HG03457 (cell line): ENCODE results near the gene NHERF2.

Source experiments
- ATAC-seq: cut with Tn5 transposase; IDR thresholded peaks from one replicate; pipeline ENCODE4 v1.9.1; 2021; ENCODE audit warnings: moderate number of reproducible peaks; ENCODE audit not compliant: unreplicated experiment

Gene NHERF2

DNA sequence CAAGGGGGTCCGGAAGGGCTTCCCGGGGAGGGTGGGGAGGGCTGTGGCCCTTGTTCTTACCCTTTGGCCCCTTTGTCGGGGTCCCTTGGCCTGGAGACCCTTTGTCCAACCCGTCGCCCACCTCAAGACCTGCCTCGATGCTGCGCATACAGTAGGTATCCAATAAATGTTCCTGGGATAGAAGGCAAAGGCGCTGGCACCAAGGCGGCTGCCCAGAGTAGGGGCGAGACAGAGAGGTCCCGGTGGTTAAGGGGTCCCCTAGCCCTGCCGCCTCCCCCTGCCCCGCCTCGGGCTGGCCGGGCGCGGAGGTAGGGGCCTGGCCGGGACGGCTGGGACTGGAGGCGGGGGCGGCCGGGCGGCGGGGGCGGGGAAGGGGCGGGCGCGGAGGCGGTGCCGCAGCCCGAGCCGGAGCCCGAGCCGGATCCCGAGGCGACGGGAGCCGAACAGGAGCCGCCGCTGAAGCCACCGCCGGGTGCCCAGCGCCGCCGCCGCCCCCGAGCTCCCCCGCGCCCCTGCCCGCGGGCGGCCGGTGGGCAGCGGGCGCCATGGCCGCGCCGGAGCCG lies at the start of gene NHERF2:
TSS of gene NHERF2 (plus strand) at position 442 of the 563 bp plus-strand sequence. CDS start at position 546, 104 bp downstream.
- ATAC-seq, result no peak

DNA sequence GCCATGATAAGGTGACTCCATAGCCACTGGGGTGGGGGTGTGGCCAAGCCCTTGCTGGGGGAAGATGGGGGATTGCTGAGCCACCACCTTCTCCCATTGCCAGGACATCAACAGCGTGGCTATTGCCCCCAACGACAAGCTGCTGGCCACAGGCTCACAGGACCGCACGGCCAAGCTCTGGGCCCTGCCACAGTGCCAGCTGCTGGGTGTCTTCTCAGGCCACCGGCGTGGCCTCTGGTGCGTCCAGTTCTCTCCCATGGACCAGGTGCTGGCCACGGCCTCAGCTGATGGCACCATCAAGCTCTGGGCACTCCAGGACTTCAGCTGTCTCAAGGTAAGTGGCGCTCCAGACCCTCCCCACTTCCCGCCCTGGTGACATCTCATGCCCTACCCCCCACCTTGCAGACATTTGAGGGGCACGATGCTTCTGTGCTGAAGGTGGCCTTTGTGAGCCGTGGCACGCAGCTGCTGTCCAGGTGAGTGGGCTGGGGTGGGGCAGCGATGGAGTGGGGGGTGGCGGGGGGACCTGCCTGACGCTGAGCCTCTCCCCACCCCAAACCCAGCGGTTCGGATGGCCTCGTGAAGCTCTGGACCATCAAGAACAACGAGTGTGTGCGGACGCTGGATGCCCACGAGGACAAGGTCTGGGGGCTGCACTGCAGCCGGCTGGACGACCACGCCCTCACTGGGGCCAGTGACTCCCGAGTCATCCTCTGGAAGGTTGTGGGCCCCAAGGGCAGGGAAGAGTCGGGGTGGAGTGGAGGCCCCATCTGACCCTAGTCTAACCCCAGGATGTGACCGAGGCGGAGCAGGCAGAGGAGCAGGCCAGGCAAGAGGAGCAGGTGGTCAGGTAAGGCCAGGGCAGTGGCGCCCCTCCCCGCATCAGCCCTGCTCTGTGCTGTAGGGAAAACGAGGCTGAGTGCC lies 49.5 kb upstream of the NHERF2 start:
- ATAC-seq, result no peak

GRCh38 chr16:1977875-1978268 lies 48.8 kb upstream of the NHERF2 start:
- ATAC-seq, result no peak

- ATAC-seq, result no peak
These were observed 48.1 kb upstream of the NHERF2 start for GRCh38 chr16:1978476-1979120.

DNA sequence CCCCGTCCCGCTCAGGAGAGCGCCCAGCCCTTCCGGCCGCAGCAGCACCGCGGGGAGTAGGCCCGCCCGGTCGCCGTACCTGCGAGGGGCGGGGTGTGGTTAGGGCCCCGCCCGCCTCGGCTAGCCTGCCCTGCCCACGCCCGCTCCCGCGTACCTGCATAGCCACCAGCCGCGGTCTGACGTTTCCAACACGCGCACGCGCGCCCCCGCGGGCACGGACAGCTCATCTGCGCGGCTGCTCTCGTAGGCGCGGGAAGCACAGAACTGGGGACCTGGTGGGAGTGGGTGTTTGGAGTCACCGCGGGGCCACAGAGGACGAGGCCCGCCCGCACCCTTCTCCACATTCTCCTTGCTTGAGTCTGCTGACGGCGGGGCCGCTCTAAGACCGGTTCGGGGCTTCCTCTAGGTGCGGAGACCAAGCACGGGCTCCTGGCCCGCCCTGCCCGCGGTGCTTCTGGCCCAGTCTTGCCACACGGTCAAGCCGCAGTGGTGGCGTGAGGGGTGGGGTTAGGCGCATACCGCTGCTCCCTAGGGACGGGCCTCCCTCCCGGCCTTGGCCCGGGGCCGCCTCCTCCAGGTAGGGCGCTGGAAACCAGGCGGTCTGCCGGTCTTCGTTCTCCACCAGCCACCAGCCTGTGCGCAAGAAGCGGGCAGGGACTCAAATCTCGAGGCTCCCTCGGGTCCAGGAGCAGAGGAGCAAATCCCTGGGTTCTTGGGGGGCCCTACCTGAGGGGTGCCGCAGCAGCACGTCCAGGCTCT lies 47.3 kb upstream of the NHERF2 start:
- ATAC-seq, result no peak

GRCh38 chr16:1980030-1980769 lies 46.5 kb upstream of the NHERF2 start:
- no peak for ATAC-seq

- ATAC-seq, result no peak
These were observed 46.0 kb upstream of the NHERF2 start for GRCh38 chr16:1980770-1981087.

- ATAC-seq, result no peak
These were observed 45.3 kb upstream of the NHERF2 start, which contains the start of gene NOXO1 for GRCh38 chr16:1981398-1981836. Gene NOXO1, minus strand, starts transcription at chr16:1981469. Its CDS starts 290 bp downstream, at chr16:1981179.

DNA sequence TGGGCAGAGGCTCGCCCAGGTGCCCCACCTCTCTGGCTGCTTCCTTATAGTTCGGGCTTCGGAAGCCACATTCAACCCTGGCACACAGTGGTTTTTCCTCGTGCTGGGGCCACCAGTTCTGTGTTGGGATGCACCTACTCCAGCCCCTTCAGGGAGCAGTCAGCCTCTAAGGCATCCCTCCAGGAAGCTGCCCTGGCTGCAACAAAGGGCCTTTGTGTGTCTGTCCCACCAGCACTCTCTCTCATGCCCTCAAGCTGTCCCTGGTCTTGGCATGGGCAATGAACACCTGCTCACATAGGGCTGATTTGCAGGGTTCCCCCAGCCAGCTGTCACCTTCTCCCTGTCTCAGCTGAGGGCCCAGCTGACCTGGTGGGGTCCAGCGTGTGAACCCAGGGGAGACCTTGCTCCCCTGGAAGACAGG lies 44.7 kb upstream of the NHERF2 start:
- ATAC-seq, result no peak

GRCh38 chr16:1982991-1983543 lies 43.6 kb upstream of the NHERF2 start:
- no peak for ATAC-seq

DNA sequence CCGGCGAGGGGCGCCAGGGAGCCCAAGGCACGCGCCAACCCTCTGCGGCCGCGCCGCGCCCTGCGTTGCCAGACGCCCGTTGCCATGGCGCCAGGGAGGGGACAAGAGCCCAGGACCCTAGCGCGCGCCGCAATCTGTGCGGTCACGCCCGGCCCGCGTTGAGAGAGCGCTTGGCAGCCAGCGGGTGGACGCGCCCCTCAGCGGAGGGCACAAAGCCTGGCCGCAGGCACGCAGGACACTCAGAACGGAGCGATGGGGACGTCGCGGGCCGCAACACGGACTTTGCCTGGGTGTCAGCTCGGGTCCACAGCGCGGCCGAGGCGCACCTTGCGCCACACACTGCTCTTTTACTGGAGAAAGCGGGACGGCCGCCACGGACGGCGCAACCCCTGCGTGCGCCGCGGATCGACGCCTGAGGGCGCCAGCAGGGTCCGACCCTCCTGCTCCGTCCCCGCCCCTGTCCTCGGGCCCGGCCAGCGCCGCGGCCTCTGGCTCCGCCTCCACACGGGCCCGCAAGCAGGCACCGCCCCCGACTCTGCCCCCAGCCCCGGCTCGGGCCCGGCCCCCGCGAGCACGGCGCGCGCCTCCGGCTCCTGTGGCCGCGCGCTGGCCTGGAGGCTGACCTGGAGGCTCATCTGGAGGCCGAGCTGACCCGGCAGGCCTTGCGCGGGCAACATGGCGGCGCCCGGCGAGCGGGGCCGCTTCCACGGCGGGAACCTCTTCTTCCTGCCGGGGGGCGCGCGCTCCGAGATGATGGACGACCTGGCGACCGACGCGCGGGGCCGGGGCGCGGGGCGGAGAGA lies 43.0 kb upstream of the NHERF2 start, which contains the start of gene GFER:
TSS of gene GFER (plus strand) at position 650 of the 803 bp plus-strand sequence. CDS start at position 676, 26 bp downstream.
- no peak for ATAC-seq

DNA sequence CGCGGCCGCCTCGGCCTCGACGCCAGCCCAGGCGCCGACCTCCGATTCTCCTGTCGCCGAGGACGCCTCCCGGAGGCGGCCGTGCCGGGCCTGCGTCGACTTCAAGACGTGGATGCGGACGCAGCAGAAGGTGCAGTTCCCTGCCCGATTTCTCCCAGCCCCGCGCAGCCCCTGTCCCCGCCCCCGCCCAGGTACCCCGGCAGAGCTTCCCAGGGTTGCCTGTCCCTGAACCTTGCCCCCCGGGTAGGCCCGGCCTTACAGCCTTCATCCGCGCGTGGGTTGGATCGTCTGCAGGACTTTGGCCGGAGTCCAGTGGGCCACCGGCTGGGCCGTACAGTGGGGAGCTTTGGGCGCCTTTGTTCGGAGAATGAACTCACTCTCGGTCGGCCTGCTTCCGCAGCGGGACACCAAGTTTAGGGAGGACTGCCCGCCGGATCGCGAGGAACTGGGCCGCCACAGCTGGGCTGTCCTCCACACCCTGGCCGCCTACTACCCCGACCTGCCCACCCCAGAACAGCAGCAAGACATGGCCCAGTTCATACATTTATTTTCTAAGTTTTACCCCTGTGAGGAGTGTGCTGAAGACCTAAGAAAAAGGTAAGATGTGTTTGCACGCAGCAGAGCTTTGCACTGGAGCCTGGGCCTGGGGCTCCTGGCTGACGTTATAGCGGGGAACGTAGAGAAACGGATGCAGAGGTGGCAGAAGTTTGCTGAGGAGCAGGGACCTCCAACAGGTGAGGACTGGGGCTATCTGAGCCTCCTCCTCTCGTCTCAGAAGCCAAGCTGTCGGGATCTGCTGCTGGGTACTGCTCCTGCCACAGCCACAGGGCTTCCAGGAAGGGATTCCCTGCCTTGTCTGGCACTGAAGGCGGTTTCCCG lies 42.1 kb upstream of the NHERF2 start:
- no peak for ATAC-seq

GRCh38 chr16:1985466-1986150 lies 41.1 kb upstream of the NHERF2 start:
- ATAC-seq, result no peak

DNA sequence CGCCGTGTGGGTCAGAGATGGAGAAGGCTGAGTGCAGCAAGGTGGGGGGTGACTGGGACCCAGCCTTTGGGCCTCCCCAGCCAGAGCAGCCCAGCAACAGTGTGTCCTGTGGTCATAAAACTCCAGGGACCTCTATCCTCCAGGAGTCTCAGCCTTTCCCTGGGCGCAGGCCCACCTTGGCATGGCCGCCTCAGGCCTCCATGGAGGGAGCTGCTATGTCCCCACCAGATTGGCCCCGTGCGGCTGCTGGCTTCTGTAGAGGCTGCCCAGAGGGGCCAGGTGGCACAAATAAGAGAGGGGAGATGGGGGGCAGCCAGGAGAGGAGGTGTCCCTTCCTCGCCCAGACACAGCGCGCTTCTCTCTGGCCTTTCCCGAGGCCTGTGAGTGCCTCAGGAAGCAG lies 39.5 kb upstream of the NHERF2 start:
- ATAC-seq, result no peak

- ATAC-seq, result no peak
These were observed 37.2 kb upstream of the NHERF2 start, which contains the start of gene SYNGR3 for GRCh38 chr16:1989209-1990100. Gene SYNGR3, plus strand, starts transcription at chr16:1989970. Its CDS starts 133 bp downstream, at chr16:1990103.

- ATAC-seq, result no peak
These were observed 36.7 kb upstream of the NHERF2 start for GRCh38 chr16:1990101-1990350.
